Globus pallidus (tissue), 1 donor: Measurements from ENCODE around the gene NDUFA12.
A peak's percentile ranks its signal among the peaks of the same experiment; 100 is the strongest.

Source experiments
- DNase-seq: peaks from one replicate; pipeline ENCODE4 v3.0.0-alpha.2; 2015; ENCODE audit warnings: low spot score

Gene NDUFA12

DNA sequence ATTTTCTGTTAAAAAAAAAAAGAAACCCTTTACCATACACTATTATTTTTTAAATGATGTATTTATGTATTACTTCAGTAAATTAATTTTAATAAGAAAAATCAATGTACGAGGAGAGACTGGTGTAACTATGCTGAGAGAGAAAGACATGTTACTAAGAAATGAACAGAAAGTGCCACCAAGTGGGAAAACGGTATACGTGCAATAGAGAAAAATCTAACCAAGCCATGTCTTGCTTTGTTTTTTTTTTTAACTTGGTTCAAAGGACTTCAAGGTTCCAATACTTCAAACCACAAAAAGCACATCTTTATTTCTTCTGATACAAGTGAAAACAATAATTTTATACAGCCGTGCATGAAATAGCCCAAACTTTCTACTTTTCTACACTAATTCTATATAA is 22.9 kb downstream of the NDUFA12 start:
- DNase-seq, result peak; percentile 37

DNA sequence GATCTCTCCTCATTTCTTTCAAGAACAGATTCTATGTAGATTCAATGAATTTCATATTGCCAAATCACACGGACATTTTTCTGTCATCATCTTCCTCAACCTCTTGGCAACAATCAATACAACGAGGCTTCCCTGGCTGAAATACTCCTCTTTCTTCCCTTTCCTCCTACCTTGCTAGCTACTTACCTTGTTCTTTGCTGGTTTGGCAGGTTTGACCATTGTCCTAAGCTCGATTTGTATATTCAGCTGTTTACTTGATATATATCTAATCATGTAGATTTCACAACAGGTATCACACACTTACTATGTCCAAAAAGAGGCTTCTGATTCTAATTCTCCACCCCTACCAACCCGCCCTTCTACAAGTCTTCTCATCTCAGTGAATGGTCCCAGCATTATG is 23.6 kb downstream of the NDUFA12 start:
- no peak for DNase-seq

DNA sequence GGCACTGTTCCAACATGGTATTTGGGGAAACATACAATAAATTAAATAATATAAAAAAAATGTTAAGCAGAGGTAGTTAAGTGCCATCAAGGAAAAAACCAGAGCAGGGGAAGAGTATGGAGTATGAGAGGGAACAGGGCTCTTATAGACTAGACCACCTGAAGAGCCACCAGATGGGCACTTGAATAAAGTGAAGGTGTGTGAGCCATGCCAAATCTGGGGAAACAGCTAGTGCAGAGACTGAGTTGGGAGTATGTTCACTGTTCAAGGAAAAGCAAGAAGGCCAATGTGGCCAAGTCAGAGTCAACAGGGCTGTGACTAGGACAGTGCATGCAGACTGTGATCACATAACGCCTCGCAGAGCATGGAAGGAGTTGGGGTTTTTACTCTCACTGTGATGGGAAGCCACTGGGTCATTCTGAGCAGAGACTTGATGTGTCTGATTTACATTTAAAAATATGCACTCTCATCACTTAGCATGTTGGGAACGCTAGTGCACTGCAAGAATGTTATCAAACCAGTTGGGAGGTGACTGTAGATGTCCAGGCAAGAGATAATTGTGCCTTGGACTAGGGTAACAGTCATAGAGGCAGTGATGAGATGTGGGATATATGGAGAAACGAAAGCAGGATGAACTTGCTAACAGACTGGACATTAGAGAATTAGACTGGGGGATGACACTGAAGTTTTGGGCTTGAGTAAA is 25.6 kb downstream of the NDUFA12 start:
- DNase-seq, result no peak

DNA sequence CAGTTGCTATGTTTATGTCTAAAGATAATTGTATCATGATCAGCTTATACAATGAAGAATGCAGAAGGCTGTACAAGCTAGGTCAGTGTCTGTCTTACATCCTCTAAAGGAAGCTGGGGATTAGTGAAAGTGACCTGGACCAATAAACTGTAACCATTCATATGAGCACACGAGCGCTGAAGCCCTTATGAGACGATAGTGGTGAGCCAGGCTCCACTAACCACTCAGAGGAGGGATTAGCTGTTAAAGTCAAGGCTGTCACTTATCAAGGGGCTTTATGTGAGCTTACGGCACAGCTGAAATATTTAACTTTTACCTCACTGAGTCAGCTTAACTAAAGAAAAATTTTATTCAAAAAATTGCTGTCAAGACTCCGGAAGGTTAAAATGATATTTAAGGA is 30.3 kb downstream of the NDUFA12 start:
- DNase-seq, result no peak

DNA sequence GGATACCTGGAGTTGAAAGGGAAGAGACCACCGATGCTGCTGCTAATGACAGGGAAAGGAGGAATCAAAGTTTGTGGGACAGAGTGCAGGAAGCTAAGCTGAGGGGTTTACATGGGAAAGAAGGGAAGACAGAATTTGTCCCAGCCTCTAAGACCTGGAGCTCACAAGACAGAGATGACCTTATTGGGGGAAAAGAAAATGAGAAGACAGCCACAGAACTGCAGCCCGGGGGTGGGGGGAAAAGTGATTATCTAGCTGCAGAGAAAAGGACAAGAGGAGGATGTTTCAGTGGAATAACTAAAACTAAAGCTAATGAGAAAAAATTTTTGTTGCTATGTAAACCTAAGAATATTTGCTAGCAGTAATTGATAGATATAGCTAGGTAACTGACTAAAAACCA is 30.7 kb downstream of the NDUFA12 start:
- no peak for DNase-seq

DNA sequence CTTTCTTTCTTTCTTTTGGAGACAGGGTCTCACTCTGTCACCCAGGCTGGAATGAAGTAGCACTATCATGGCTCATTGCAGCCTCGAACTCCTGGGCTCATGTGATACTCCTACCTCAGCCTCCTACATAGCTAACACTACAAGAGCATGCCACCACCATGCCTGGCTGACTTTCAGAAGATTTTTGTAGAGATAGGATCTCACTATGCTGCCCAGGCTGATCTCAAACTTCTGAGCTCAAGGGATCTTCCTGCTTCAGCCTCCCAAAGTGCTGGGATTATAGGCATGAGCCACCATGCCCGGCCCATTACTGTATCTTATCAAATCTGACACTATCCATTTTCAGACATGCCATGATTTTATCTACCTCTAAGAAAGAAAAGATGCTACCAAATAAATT is 31.6 kb downstream of the NDUFA12 start:
- DNase-seq, result no peak

DNA sequence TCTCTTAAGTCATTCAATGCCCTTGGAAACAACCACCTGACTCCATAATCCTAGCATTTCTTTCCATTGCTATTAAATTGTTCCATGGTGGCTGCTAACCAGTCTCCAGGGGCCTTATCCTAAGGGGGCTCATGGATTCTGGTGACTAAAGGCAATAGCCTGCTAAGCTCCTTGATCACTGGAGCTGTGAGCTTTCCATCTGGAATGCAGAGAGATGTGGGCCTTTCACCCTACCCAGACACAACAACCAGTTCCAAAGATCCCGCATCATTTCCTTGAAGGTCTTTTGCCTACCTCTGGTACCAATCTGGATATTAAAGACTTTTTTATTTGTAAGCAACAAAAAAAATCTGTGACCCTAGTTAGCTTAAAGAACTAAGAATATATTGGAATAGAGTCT is 32.9 kb downstream of the NDUFA12 start:
- no peak for DNase-seq

DNA sequence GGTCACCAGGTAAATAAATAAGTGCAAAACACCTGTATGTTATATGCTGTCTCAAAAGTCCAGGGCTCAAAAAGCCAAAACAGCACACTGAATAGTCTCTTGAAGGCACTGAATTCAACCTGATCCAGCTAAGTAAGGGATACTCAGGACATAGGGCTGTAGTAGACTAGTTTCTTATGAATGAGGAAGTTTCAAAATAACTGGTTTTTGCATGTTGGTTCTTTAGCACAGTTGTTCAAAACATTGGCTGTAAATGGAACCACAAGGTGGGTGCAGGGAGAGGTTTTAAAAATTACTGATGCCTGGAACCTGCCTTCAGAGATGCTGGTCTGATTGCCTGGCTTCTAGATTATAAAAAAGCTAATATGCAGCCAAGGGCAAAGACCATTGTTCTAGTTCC is 34.1 kb downstream of the NDUFA12 start:
- DNase-seq, result no peak

DNA sequence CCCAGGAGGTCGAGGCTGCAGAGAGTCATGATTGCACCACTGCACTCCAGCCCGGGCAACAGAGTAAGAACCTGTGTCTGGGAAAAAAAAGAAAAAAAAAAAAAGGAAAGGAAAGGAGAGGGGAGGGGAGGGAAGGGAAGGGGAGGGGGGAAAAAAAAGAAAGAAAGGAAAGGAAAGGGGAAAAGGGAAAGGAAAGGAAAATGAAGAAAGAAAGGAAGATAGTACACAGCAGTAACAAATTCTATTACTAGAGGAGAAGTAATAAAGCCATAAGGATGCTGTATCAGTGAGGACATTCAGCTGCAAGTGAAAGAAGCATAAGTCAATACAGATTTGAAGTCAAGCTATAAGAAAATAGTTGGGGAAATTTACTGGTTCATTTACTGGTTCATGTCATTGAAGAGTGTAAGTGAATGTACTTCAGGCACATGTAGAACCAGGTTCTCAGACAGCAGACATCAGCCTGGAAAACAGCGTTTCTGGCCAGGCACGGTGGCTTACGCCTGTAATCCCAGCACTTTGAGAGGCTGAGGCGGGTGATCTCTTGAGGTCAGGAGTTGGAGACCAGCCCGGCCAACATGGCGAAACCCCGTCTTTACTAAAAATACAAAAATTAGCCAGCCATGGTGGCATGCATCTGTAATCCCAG is 37.4 kb downstream of the NDUFA12 start:
- no peak for DNase-seq

DNA sequence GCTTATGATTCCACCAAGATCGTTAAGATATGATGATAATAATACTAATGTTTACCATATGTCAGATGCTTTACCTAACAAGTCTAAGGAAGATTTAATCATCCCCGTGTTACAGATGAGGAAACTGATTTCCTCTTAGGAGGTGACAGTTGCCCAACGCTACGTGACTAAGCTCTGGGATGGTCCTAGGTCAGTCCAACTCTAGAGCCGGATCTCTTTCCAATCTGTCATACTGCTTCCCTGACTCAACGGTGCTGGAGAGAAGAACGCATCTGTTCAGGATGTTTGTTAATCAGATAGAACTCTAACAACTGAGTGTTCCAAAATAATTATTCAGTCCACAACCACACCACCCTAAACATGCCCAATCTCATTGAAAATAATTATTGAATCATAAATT is 39.8 kb downstream of the NDUFA12 start:
- no peak for DNase-seq

DNA sequence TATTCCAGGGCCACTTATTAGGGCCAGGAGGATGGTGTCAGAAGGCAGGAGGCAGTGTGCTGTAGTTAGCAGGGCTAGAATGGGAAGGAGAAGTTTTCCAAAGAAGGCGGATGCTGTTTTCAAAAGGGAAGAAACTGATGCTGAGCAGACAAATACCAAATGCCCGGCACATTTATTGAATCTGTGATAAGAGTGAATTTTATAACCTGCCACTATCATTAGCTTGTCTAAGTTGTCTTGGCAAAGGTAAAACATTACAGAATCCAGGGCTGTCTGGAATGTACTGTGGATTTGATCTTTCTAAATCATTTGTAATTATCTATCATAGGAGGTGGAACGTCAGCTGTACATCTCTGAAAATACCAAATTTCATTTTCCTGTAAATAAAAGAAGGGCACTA is 40.8 kb downstream of the NDUFA12 start:
- DNase-seq, result no peak

DNA sequence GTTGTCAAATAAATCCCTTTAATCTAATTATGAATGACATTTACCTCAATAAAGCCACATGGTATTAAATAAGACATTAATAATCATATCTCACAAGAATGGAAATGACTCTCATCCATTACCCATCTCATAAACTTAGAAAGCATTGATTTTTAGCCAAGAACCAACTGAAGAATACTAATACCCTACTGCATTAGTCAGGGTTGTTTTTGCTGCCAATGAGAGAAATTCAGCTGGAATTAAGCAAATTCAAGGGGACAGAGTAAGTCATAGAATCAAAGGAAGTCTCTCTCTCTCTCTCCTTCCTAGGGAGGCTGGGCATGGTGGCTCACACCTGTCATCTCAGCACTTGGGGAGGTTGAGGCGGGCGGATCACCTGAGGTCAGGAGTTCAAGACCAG is 41.6 kb downstream of the NDUFA12 start:
- no peak for DNase-seq

DNA sequence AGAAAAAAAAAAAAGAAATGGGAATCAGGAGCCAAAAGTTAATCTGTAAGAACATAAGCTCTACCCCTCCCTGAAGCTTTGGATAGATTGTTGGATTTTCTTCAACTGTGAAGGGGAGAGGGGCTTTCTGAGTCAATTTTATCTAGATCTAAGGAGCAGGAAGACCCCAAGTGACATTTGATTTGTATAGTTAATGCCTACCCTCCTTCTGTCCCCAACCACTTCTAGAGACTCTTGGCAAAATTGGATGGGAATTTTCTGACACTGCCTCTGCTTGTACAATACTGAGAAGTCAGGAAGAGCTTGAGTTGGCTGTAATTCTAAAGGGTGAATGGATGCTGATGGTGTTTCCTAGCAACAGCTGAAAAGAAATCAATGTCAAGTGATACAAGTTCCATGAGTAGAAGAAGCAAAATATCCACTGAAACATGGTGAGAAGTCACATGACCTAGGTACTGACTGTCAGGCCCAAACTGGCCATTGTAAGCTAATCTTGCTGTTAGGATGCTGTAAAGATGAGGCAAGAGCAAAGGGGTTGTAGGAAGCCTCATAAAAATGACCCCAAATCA is 42.2 kb downstream of the NDUFA12 start:
- DNase-seq, result no peak

DNA sequence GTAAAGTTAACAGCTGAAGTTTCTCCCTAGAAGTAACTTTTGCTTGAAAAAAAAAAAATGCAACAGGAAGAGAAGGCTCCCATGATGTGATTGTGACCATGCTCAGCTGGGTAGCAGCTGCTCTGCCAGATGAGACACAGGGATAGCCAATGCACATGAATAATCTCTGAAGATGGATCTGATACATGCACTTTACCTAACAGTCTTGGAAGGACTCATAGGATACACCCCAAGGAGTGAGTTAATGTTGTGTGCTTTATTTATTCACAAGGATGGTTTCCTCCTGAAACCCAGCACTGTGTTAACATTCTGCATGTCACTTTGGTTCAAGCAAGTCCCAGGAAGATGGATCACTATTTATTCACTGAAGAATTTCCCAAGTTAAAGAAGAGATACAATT is 46.5 kb downstream of the NDUFA12 start:
- DNase-seq, result no peak

DNA sequence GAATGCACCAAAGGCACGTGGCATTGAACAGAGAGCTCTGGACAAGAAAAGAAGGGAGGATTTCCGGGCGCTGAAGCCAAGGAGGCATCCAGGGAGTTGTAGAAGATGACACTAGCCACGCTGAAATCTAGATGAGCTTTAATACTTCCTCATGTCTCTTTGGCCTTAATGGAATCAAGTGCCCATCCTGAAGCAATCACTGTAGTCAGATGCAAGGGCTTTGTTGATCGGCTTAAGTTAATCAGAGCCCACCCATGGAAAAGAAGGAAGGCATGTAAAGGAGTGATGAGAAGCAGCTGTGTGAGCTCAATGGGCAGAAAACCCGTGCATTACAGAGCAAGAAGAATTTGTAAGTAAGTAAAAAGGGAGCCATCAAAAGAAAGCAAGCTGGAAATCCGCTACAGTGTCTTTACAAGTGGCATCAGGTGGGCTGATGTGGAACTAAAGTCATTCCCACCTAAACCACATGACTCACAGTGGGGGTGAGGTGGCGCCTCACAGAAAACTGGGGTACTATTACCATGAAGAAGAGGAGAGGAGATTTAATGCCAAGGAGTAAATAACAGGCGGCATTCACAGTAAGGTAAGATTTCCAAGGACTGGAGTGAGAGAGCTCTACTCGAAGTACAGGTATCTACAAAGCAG is 48.4 kb downstream of the NDUFA12 start:
- DNase-seq, result no peak

DNA sequence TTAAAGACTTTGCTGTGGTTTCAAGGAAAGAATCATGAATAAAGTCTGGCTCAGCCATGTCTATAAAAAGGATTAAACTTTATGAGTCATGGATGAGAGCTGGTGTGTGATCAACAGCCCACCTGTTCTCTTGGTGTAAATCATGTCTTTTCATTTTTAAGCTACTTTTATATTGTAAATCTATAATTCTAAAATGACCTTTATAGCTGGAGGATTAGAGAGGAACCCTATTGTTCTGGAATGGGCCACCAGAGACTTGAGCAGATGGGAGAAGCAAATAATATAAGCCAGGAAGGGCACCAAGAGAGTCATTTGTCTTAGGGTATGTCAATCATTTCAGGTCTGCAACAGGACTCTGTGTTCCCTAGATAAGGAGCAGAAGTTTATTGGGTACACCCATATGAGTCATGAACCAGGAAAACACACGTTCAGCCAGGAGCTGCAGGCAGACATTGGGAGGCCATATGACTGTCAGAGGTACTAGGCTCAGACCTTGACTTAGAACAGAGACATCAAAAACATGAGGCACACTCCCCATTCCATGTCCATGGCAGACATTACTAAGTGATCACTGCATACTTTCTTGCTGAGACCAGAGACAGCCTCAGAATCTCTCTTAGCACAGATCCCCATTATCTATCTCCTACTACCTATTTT is 49.3 kb downstream of the NDUFA12 start:
- no peak for DNase-seq

DNA sequence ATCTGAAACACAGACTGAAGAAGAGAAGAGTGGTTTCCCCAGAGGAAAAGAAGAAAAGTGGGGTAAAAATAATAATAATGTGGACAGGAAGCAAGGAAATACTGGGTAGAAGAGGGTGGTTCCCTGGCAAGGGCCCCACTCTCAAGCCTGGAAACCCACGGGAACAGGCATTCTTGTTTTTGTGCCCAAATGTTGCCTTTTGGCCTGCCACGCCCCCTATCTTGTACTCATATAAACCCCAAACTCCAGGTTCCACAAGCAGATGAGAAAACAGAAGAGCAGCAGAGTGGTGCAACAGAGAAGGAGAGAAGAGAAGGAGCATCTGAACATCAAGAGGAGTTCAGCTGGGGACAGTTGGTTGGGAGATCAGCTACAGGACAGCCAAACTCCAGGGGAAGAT is 51.2 kb downstream of the NDUFA12 start:
- no peak for DNase-seq

DNA sequence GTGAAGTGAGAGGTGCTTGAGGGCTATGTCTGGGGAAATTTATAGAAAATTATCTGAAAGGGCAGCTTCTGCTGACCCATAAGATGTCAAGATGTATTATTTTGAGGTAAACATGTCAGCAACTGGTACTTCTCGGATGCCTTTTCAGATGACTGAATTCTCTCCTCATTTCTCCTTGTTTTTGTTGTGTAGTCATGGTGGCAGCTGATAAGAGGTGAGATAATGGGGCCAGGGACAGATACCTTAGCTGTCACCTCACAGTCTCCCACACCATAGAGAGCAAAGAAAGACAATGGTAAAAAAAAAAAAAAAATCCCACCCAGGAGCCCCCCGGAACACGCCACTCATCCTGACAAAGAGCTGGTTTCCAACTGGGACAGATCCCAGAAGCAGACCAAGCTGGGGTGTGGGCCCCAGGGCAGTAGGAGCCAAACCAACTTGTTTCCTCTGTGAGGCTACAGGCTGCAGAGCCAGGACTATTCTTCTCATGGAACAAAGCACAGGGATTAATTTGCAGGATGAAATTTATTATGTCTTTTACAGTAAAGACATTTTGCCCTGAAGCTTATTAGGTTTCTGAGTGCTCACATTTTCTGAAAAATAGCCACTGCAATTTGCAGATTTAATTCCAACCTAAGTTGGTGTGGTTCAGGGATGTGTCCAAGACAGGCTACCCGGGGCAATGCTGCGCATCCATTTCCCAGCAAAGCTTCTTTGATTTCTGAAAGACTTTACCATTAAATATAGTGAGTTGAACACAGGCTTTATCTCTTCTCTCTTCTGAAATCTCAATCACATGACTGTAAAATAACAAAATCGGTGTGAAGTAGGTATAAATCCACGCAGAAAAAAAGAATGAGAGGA is 52.2 kb downstream of the NDUFA12 start:
- DNase-seq, result no peak

DNA sequence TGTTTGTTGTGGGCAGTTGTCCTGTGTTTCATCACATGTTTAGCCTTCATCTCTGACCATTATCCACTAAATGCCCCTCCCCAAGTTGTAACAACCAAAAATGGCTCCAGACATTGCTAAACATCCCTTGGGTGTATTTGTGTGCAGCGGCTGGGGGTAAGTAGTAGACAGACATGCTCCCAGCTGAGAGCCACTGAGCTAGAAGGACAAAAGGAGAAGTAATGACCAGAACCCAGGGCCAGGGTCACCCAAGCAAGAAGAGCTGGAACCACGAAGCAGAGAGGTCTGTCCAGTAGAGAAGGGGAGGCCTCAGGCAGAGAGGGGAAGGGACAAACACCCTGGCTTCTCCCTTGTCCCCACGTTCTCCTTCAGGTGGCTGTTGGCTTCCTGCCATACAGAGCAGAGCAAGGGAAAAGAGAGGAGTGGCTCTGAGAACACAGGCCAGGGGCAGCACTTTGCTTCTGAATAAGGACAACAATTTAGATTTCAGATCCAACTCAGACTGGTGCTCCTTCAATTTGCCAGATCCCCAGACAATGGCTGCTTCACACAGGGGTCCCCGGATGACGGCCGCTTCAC is 55.2 kb downstream of the NDUFA12 start:
- no peak for DNase-seq

DNA sequence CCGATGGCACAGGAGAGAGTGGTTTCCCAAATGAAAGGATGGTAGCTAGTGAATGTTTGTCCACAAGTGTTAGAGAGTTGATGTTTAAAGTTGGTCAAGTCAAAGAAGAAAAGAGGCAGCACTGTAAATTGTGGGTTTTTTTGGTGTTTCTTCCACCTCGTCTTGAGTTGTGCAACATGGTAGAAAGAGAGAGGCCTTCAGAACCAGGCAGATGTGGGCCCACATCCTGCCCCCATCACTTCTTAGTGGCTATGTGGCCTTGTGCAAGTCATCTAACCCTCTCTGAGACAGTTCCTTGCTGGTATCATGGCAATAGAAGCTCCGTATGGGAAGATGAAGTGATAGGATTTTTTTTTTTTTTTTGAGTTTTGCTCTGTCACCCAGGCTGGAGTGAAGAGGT is 60.8 kb downstream of the NDUFA12 start:
- no peak for DNase-seq

DNA sequence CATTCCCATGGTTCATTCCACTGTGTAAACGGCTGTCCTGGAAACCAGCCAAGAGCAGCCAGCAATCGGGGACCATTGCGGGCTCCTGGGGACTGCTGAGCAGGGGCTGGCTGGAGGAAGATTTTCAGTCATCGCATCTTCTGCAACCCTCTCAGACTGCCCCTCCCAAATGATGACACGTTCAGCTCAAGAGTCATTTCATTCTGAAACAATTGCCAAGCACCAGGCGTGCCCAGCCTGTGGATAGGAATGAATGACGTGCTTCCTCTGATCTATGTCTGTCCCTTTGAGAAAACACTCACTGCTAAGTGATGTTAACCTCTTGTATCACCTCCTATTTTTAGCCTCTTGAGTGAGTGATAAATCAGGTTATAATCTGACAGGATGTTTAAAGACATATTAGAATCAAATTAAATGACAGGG is 62.0 kb downstream of the NDUFA12 start:
- no peak for DNase-seq
